ENCODE measurements around the gene PROK2. TPM values are rescaled to one million over a fixed set of nuclear protein-coding genes. Genes with fewer than 3 reads are reported as not detected.
A peak's percentile ranks its signal among the peaks of the same experiment; 100 is the strongest.

Gene PROK2
- total and polyA plus RNA-seq, 10 of the 15 experiments (the other 5 are each of a cell fraction or from before 2014, with no cell fraction given), result not detected

GRCh38 chr3:71752831-71753700 is 31.9 kb downstream of the PROK2 start:
- 27% methylated on average over 33 of the region's 68 CpGs for WGBS (ENCODE audit: insufficient coverage, insufficient replicate concordance, low lambda C conversion rate, missing lambda C conversion rate)
- POLR2A ChIA-PET, result no interaction called here
- Histone ChIP-seq H3K4me1 (ENCODE audit: control insufficient read depth, insufficient read depth, low read length) (no peaks in the 10 kb centered on the region), H3K9me3 (replicated peaks; ENCODE audit: control insufficient read depth, insufficient read depth, low read length) (no peaks in the 10 kb centered on the region), H3K79me2 (ENCODE audit: control insufficient read depth, insufficient read depth, low read length) (no peaks in the 10 kb centered on the region), H3K9ac (ENCODE audit: control insufficient read depth, insufficient read depth, low read length) (no peak overlapping the region), H3K4me2 (ENCODE audit: control insufficient read depth, insufficient read depth) (no peak overlapping the region), H2AFZ (ENCODE audit: control insufficient read depth, low read depth, low read length) (no peak overlapping the region), H4K20me1 (ENCODE audit: control insufficient read depth, insufficient read depth) (no peaks in the 10 kb centered on the region), H3K27ac (ENCODE audit: control insufficient read depth, insufficient read depth) (no peak overlapping the region), H3K27me3 (replicated peaks in 1 of 2; ENCODE audit: control insufficient read depth in 2 of 2, insufficient read depth in 2 of 2, low read length in 1 of 2) (peaks cover 7 to 11% of the 10 kb centered on the region in 2 experiments; a peak in 3 of 4 replicates), H3K36me3 (ENCODE audit: control insufficient read depth in 2 of 2, insufficient read depth in 2 of 2, low read length in 1 of 2) (no peaks in the 10 kb centered on the region), H3K4me3 (no peak overlapping the region)
- CTCF ChIA-PET, result no interaction called here
- SMC1A ChIA-PET (ENCODE audit: uncharacterized antibody, unreplicated experiment), result no interaction called here
- DNase-seq (ENCODE audit: low read depth, low spot score) (no peak), FAIRE-seq (no peak), ATAC-seq (no peak)
- TF ChIP-seq SMARCA5 (IDR thresholded peaks at IDR 0.05), result no peak
- TF ChIP-seq EZH2 (IDR thresholded peaks at IDR 0.05; ENCODE audit: borderline replicate concordance, control insufficient read depth, low read depth, low read length), result 0 out of 2 replicates have a peak, but pooled peaks have one; percentile 49
- RAD21 ChIA-PET (ENCODE audit: unreplicated experiment), result no interaction called here
- in situ Hi-C loops (cut with MboI) (no loop called here), intact Hi-C loops (cut with micrococcal nuclease; ENCODE audit: unreplicated experiment) (no loop called here)
- BruUV-seq (replicated peaks), result no TSS peak

GRCh38 chr3:71751602-71752001 is 33.3 kb downstream of the PROK2 start:
- no peak overlapping the region for H3K9ac ChIP-seq (ENCODE audit: control insufficient read depth, insufficient read depth, low read length)
- H4K20me1 ChIP-seq (ENCODE audit: control insufficient read depth, insufficient read depth), result no peaks in the 10 kb centered on the region
- no TSS peak for BruUV-seq (replicated peaks)
- no peak overlapping the region for H3K27ac ChIP-seq (ENCODE audit: control insufficient read depth, insufficient read depth)
- no peaks in the 10 kb centered on the region for H3K36me3 ChIP-seq (ENCODE audit: control insufficient read depth in 2 of 2, insufficient read depth in 2 of 2, low read length in 1 of 2)
- H3K27me3 ChIP-seq (replicated peaks in 1 of 2; ENCODE audit: control insufficient read depth in 2 of 2, insufficient read depth in 2 of 2, low read length in 1 of 2), result peaks cover 7 to 11% of the 10 kb centered on the region in 2 experiments; a peak in 3 of 4 replicates
- ChIA-PET CTCF (no interaction called here), POLR2A (no interaction called here), RAD21 (ENCODE audit: unreplicated experiment) (no interaction called here), SMC1A (ENCODE audit: uncharacterized antibody, unreplicated experiment) (no interaction called here)
- no peaks in the 10 kb centered on the region for H3K9me3 ChIP-seq (replicated peaks; ENCODE audit: control insufficient read depth, insufficient read depth, low read length)
- FAIRE-seq (no peak), DNase-seq (ENCODE audit: low read depth, low spot score) (no peak), ATAC-seq (no peak)
- no peaks in the 10 kb centered on the region for H3K4me1 ChIP-seq (ENCODE audit: control insufficient read depth, insufficient read depth, low read length)
- in situ Hi-C loops (cut with MboI) (no loop called here), intact Hi-C loops (cut with micrococcal nuclease; ENCODE audit: unreplicated experiment) (no loop called here)
- WGBS (ENCODE audit: insufficient coverage, insufficient replicate concordance, low lambda C conversion rate, missing lambda C conversion rate), result 57% methylated on average over 4 of the region's 4 CpGs
- no peak overlapping the region for H2AFZ ChIP-seq (ENCODE audit: control insufficient read depth, low read depth, low read length)
- H3K79me2 ChIP-seq (ENCODE audit: control insufficient read depth, insufficient read depth, low read length), result no peaks in the 10 kb centered on the region
- H3K4me2 ChIP-seq (ENCODE audit: control insufficient read depth, insufficient read depth), result no peak overlapping the region
- H3K4me3 ChIP-seq, result no peak overlapping the region
- TF ChIP-seq MEF2A (IDR thresholded peaks at IDR 0.05; ENCODE audit: insufficient read depth, low read depth, low read length) (no peak), KAT2A (conservative IDR thresholded peaks at IDR 0.05; ENCODE audit: control insufficient read depth, low read depth, low read length) (no peak), EGR1 (IDR thresholded peaks at IDR 0.05; ENCODE audit: borderline replicate concordance in 1 of 2, low read depth in 2 of 2, low read length in 2 of 2) (no peak), CHD1 (IDR thresholded peaks at IDR 0.05; ENCODE audit: low read depth, low read length) (no peak), ZNF24 (IDR thresholded peaks at IDR 0.05) (no peak), MXI1 (IDR thresholded peaks at IDR 0.05; ENCODE audit: low read depth, low read length) (no peak), BRCA1 (IDR thresholded peaks at IDR 0.05; ENCODE audit: low read depth, low read length) (no peak), NR2C1 (IDR thresholded peaks at IDR 0.05) (no peak), NR2C2 (IDR thresholded peaks at IDR 0.05; ENCODE audit: borderline replicate concordance, control insufficient read depth, insufficient read length, low read depth) (no peak), SIN3A (IDR thresholded peaks at IDR 0.05; ENCODE audit: low read depth, low read length) (no peak), NFYB (IDR thresholded peaks at IDR 0.05; ENCODE audit: insufficient read depth, low read depth, low read length) (no peak), MTA3 (IDR thresholded peaks at IDR 0.05; ENCODE audit: borderline replicate concordance, low read length) (no peak), ZBED1 (IDR thresholded peaks at IDR 0.05; ENCODE audit: borderline replicate concordance) (no peak), MYC (IDR thresholded peaks at IDR 0.05; ENCODE audit: insufficient read depth, insufficient read length, insufficient replicate concordance, low read length, severe bottlenecking) (no peak), SP1 (IDR thresholded peaks at IDR 0.05; ENCODE audit: low read depth, low read length) (no peak)
- TF ChIP-seq, protein P1, sequence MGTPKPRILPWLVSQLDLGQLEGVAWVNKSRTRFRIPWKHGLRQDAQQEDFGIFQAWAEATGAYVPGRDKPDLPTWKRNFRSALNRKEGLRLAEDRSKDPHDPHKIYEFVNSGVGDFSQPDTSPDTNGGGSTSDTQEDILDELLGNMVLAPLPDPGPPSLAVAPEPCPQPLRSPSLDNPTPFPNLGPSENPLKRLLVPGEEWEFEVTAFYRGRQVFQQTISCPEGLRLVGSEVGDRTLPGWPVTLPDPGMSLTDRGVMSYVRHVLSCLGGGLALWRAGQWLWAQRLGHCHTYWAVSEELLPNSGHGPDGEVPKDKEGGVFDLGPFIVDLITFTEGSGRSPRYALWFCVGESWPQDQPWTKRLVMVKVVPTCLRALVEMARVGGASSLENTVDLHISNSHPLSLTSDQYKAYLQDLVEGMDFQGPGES (IDR thresholded peaks at IDR 0.05), result no peak
